Osteoblast (primary cell): ENCODE results near the gene HMGCS1. TPM values are rescaled to one million over a fixed set of nuclear protein-coding genes. Genes with fewer than 3 reads are reported as not detected.

Experiments
- DNase-seq: peaks from one replicate; pipeline ENCODE4 v3.0.0; 2011; ENCODE audit warnings: low spot score, mixed read lengths; ENCODE audit not compliant: insufficient read length; ENCODE audit errors: missing footprints
- H2AFZ ChIP-seq: 2 replicates; pipeline ENCODE4 v1.6.0; 2011; ENCODE audit warnings: mild to moderate bottlenecking, low read length
- H3K27ac ChIP-seq: 2 replicates; pipeline ENCODE4 v1.5.1; 2011; ENCODE audit warnings: mild to moderate bottlenecking, low read depth, low read length, moderate library complexity
- H3K27me3 ChIP-seq: 2 replicates; pipeline ENCODE4 v1.6.0; 2012; ENCODE audit warnings: mild to moderate bottlenecking, control low read depth, inconsistent platforms, low read length, moderate library complexity; ENCODE audit not compliant: insufficient read depth
- H3K36me3 ChIP-seq: 2 replicates; pipeline ENCODE4 v1.5.1; 2011; ENCODE audit warnings: mild to moderate bottlenecking, low read length, control low read depth, moderate library complexity; ENCODE audit not compliant: insufficient read depth
- H3K4me1 ChIP-seq: 2 replicates; pipeline ENCODE4 v1.5.1; 2011; ENCODE audit warnings: mild to moderate bottlenecking, low read length, control low read depth, moderate library complexity; ENCODE audit not compliant: insufficient read depth
- H3K4me2 ChIP-seq: 2 replicates; pipeline ENCODE4 v1.6.0; 2011; ENCODE audit warnings: mild to moderate bottlenecking, low read length; ENCODE audit not compliant: insufficient read depth
- H3K4me3 ChIP-seq: fragments of 200-600 bp; sonication (generic); 3 replicates; pipeline ENCODE4 v1.5.1; 2012; ENCODE audit warnings: mild to moderate bottlenecking, low read length, inconsistent platforms; ENCODE audit not compliant: insufficient read depth
- H3K79me2 ChIP-seq: 2 replicates; pipeline ENCODE4 v1.6.0; 2012; ENCODE audit warnings: mild to moderate bottlenecking, low read length, control low read depth, inconsistent platforms; ENCODE audit not compliant: insufficient read depth
- H3K9me3 ChIP-seq: 2 replicates; pipeline ENCODE4 v1.5.1; 2011; ENCODE audit warnings: low read depth, low read length, control low read depth
- H4K20me1 ChIP-seq: 2 replicates; pipeline ENCODE4 v1.6.0; 2012; ENCODE audit warnings: mild to moderate bottlenecking, low read length, control low read depth; ENCODE audit not compliant: insufficient read depth
- total RNA-seq: library from RNA; depleted of rRNA; stranded (reverse); fragments of >200 nt; gene quantifications from 2 replicates; pipeline ENCODE4 v1.2.3, GENCODE V29; 2012
- TF ChIP-seq, protein P1 (sequence below): IDR thresholded peaks from 2 replicates; pipeline ENCODE4 v1.5.1; 2011; ENCODE audit warnings: mild to moderate bottlenecking, low read depth, low read length, moderate library complexity; ENCODE audit errors: extremely low read depth

Gene HMGCS1
- total RNA-seq, 1 donor: 222 TPM

DNA sequence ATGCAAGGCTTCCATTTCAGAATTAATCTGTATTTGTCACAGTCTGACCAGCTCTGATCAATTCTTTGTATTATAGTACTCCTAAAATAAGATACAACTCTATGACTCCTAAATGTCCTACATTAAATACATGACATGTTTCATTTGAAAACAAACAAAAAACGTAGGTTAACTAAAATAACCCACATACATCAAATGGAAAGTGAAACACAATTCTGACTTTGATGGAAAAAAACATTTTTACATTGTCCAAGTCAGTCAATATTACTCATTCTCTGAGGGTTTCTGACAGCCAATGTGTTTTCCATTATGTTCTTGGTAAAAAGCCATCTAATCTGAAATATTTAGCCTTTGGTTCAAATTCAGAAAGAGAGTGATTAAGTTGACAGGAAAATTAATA is 8.7 kb downstream of the HMGCS1 start:
- H3K27ac ChIP-seq: no peak overlapping the region
- peaks cover 4% of the 10 kb centered on the region for H3K4me1 ChIP-seq
- peaks cover 89% of the 10 kb centered on the region for H3K79me2 ChIP-seq
- H3K27me3 ChIP-seq: no peaks in the 10 kb centered on the region
- DNase-seq: peak; percentile 26
- peaks cover 28% of the 10 kb centered on the region for H4K20me1 ChIP-seq
- TF ChIP-seq, protein P1, sequence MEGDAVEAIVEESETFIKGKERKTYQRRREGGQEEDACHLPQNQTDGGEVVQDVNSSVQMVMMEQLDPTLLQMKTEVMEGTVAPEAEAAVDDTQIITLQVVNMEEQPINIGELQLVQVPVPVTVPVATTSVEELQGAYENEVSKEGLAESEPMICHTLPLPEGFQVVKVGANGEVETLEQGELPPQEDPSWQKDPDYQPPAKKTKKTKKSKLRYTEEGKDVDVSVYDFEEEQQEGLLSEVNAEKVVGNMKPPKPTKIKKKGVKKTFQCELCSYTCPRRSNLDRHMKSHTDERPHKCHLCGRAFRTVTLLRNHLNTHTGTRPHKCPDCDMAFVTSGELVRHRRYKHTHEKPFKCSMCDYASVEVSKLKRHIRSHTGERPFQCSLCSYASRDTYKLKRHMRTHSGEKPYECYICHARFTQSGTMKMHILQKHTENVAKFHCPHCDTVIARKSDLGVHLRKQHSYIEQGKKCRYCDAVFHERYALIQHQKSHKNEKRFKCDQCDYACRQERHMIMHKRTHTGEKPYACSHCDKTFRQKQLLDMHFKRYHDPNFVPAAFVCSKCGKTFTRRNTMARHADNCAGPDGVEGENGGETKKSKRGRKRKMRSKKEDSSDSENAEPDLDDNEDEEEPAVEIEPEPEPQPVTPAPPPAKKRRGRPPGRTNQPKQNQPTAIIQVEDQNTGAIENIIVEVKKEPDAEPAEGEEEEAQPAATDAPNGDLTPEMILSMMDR: no peak
- H3K9me3 ChIP-seq: no peaks in the 10 kb centered on the region
- peak overlapping the region; percentile 39 for H3K4me3 ChIP-seq
- H2AFZ ChIP-seq: no peak overlapping the region
- H3K36me3 ChIP-seq: peaks cover 9% of the 10 kb centered on the region
- H3K4me2 ChIP-seq: peak overlapping the region; percentile 61

DNA sequence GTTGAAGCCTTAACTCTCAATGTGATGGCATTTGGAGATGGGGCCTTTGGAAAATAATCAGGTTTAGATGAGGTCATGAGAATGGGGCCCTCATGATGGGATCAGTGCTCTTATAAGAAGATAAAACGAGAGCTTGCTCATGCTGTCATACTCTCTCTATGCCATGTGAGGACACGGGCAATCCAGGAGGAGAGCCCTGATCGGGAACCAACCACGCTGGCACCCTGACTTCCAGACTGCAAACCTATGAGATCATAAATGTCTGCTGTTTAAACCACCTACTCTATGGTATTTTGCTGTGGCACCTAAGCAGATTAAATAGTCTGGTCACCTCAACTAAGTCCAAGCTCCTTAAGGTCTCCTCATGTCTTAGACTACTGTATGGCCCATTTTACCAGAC is 10.0 kb downstream of the HMGCS1 start:
- peaks cover 4% of the 10 kb centered on the region for H3K4me1 ChIP-seq
- H2AFZ ChIP-seq: no peak overlapping the region
- no peak overlapping the region for H3K4me3 ChIP-seq
- no peak overlapping the region for H3K27ac ChIP-seq
- no peak overlapping the region for H3K4me2 ChIP-seq
- DNase-seq: no peak
- H3K27me3 ChIP-seq: no peaks in the 10 kb centered on the region
- H3K79me2 ChIP-seq: peaks cover 83% of the 10 kb centered on the region
- TF ChIP-seq, protein P1: no peak
- H3K9me3 ChIP-seq: no peaks in the 10 kb centered on the region
- peaks cover 14% of the 10 kb centered on the region for H3K36me3 ChIP-seq
- H4K20me1 ChIP-seq: peaks cover 28% of the 10 kb centered on the region

DNA sequence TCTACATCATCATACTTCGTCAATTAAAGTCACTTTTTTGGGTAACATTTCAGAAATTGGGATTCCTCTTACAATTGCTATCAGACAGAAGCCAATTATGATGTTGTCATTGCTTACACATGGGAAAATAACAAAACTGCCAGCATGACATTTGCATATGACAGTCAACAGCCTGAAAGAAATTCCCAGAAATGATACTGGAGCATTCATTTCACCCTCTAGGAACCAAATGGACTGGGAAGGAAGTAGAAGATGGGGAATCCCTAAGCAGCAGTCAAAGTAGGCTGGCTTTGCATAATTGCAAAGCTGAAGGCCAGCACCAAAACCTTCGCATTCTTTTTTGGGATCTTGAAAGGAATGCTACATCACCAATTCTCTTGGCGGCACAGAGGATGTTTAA is 10.7 kb downstream of the HMGCS1 start:
- H3K9me3 ChIP-seq: no peaks in the 10 kb centered on the region
- H3K27ac ChIP-seq: no peak overlapping the region
- no peak for DNase-seq
- no peaks in the 10 kb centered on the region for H3K27me3 ChIP-seq
- peaks cover 28% of the 10 kb centered on the region for H4K20me1 ChIP-seq
- TF ChIP-seq, protein P1: no peak
- H3K4me3 ChIP-seq: no peak overlapping the region
- H3K36me3 ChIP-seq: peaks cover 21% of the 10 kb centered on the region
- H3K79me2 ChIP-seq: peaks cover 81% of the 10 kb centered on the region
- peaks cover 4% of the 10 kb centered on the region for H3K4me1 ChIP-seq
- no peak overlapping the region for H2AFZ ChIP-seq
- H3K4me2 ChIP-seq: no peak overlapping the region

DNA sequence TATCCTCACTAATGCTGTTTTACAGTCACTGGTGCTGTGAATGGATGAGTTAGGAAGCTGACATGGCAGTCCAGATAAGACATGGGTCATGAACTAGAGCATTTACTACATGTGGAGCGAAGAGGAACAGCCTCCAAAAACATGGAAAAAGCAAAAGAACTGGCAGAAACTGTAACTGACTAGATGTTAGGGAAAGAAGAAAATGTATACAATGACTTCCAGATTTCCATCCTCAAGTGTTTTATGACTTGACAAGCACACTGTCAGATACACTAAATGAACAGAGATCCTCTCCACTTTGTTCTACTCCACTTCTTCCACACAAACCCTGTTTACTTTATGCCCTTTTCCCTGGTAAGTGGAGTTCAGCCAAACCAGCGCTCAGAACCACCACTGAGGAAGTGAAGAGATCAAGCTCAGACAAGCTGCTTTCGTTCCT is 11.5 kb downstream of the HMGCS1 start:
- Histone ChIP-seq H3K27me3 (no peaks in the 10 kb centered on the region), H2AFZ (no peak overlapping the region), H3K9me3 (no peaks in the 10 kb centered on the region), H3K4me2 (no peak overlapping the region), H3K4me1 (peaks cover 4% of the 10 kb centered on the region), H3K4me3 (no peak overlapping the region), H3K36me3 (peaks cover 28% of the 10 kb centered on the region), H3K27ac (no peak overlapping the region), H3K79me2 (peaks cover 83% of the 10 kb centered on the region), H4K20me1 (peaks cover 28% of the 10 kb centered on the region)
- no peak for DNase-seq
- TF ChIP-seq, protein P1: no peak
